Limb (tissue), 2 donors: ENCODE data around the gene ZSCAN5B.
"Not testable (repeated sequence)": the region's sequence is repeated elsewhere in the genome, so short reads cannot be mapped to it uniquely, and the experiment has no call there.

Source experiments
- DNase-seq, 2 donors: peaks; one replicate each; pipeline ENCODE4 v3.0.0-alpha.2; 2016; ENCODE audit errors: extremely low spot score in 2 of 2

The ZSCAN5B gene

GRCh38 chr19:56176310-56176709 lies 21.3 kb downstream of the ZSCAN5B start:
- not testable (repeated sequence) for DNase-seq

GRCh38 chr19:56175861-56176307 lies 21.7 kb downstream of the ZSCAN5B start, which contains the start of gene GALP:
GALP (plus strand) TSS chr19:56176008; CDS start chr19:56177109, 1,101 bp downstream.
- DNase-seq: not testable (repeated sequence)

GRCh38 chr19:56174550-56174949 lies 23.0 kb downstream of the ZSCAN5B start:
- DNase-seq: no peak

GRCh38 chr19:56174086-56174485 lies 23.5 kb downstream of the ZSCAN5B start:
- no peak for DNase-seq

GRCh38 chr19:56170261-56170660 lies 27.3 kb downstream of the ZSCAN5B start:
- DNase-seq: no peak

GRCh38 chr19:56167064-56167578 lies 30.5 kb downstream of the ZSCAN5B start:
- DNase-seq: no peak

GRCh38 chr19:56163097-56163496 lies 34.5 kb downstream of the ZSCAN5B start:
- DNase-seq: no peak

GRCh38 chr19:56162258-56162657 lies 35.3 kb downstream of the ZSCAN5B start:
- DNase-seq: no peak

- DNase-seq: no peak
These were observed 36.0 kb downstream of the ZSCAN5B start for GRCh38 chr19:56161534-56161933.

GRCh38 chr19:56159622-56160271 lies 37.8 kb downstream of the ZSCAN5B start:
- no peak for DNase-seq

GRCh38 chr19:56159009-56159559 lies 38.5 kb downstream of the ZSCAN5B start:
- DNase-seq: no peak

- no peak for DNase-seq
These were observed 39.3 kb downstream of the ZSCAN5B start for GRCh38 chr19:56158170-56158757.

GRCh38 chr19:56156768-56157167 lies 40.8 kb downstream of the ZSCAN5B start:
- DNase-seq: no peak

- no peak for DNase-seq
These were observed 42.4 kb downstream of the ZSCAN5B start for GRCh38 chr19:56155124-56155687.

- no peak for DNase-seq
These were observed 44.1 kb downstream of the ZSCAN5B start for GRCh38 chr19:56153507-56153906.

- no peak for DNase-seq
These were observed 44.9 kb downstream of the ZSCAN5B start for GRCh38 chr19:56152644-56153043.

- no peak for DNase-seq
These were observed 47.2 kb downstream of the ZSCAN5B start for GRCh38 chr19:56150358-56150757.

GRCh38 chr19:56149656-56150038 lies 47.9 kb downstream of the ZSCAN5B start:
- no peak for DNase-seq

GRCh38 chr19:56148955-56149655 lies 48.5 kb downstream of the ZSCAN5B start:
- not testable (repeated sequence) for DNase-seq

GRCh38 chr19:56148096-56148495 lies 49.5 kb downstream of the ZSCAN5B start:
- no peak for DNase-seq

- no peak for DNase-seq
These were observed 50.3 kb downstream of the ZSCAN5B start for GRCh38 chr19:56147307-56147706.

GRCh38 chr19:56146904-56147303 lies 50.7 kb downstream of the ZSCAN5B start:
- DNase-seq: no peak
